GM18520 (cell line): ENCODE results near the gene CHRD.

Source experiments
- ATAC-seq: cut with Tn5 transposase; IDR thresholded peaks from one replicate; pipeline ENCODE4 v1.9.1; 2021; ENCODE audit not compliant: unreplicated experiment

Gene CHRD

DNA sequence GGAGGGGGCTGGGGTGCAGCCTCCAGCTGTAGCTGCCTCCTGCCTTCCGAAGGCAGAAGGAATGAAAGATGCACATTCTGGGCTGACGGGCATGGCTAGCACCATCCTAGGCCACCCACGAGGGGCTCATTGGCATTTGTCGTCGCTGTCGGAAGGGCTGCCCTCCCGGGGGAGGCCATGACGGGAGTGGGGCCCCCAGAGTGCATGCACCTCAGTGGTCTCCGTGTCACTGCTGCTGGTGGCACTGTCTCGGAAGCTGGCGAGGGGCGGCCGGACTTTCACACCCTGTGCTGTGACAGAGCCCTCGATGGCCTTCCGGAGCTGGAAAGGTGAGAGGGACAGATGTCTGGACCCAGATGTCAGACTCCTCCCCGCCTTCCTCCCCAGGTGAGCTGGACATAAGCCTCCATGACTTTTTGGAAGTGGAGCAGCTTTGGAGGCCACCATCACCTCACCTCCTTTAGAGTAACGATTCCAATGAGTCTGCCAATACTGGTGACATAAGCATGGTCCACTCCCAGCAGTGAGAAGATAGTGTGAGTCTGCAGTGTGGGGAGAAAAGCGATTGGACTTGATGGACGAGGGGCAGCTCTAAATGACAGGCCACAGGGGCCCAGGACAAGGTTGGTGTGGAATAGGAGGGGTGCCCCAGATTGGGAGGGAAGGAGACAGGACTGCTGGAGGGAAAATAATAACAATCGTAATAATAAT lies 33.2 kb upstream of the CHRD start:
- ATAC-seq = no peak

DNA sequence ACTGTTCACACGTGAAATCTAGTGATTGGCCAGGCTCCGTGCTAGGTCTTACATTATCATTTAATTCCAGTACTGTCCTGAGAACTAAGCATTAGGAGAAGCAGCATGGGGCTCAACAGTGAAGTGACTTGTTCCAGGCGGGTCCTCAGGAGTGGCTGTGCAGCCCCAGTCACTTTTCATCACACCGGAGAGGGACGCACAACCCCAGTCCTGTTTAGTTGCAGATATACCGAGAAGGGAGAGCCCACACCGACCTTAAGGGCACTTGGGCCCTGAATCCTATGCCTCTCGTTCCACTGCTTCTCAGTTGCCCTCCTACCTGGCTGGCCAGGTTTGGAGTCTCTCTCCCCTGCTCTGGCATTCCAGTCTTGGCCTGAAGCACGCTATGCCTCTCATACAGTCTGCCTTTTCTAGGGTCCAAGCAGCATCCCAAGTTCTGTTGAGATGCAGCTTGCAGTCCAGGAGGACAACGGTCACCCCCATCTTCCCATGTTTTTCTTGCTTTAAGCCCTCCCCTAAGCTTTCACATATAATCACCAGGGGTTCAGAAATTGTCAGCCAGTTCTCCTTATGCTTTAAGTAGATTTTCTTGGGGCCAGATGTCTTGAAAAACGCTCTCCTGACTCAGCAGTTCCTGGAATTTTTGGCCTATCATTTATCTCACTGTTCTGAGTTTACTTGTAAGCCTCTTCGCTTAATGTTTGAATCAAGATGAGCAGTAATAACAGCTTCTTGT lies 32.4 kb upstream of the CHRD start:
- no peak for ATAC-seq

DNA sequence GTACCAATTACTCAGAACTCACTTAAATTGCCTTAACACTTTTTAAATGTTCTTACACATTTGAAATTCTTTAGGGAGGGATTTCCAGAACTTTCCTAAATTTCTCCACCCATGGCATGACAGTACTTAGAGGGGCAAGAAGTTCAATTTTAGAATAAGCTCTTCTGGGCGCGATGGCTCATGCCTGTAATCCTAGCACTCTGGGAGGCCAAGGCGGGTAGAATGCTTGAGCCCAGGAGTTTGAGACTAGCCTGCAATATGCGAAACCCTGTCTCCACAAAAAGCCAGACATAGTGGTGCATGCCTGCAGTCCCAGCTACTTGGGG lies 31.8 kb upstream of the CHRD start:
- no peak for ATAC-seq

DNA sequence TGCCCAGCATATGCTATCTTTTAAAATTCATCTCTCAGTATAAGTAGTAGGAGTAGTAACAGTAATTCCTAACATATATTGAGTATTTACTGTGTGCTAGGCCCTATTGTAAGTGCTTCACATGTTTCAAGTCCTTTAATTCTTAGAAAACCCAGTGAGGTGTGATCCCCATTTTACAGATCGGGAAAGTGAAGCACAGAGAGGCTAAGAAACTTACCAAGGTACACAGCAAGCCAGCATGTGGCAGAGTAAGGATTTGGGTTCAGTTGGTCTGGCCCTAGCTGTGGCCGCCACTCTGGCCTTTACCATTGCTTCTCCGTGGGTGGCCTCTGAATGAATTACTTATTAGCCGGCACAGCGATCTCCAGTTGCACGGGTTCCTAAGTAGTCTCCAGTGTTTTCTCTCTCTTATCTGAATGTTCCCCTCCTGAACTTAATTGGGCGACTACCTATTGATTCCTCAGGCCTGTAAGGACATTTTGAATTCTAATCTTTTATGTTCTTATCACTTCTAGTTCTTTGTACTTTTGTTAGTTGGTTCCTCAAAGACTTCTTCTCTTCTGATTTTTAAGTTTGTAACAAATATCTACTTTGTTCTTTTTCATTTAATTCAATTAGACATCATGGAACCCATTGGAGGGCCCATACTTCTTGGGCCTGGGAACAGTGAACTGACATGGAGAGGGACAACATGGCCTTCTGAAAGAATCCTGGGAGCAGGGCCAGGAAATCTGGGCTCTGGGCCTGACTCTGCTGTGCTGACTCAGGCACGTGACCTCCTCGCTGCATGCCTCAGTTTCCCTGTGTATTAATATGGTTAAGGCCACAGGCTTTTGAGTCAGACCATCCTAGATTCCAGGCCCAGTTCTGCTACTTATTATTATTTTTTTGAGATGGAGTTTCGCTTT lies 30.0 kb upstream of the CHRD start:
- ATAC-seq = no peak

DNA sequence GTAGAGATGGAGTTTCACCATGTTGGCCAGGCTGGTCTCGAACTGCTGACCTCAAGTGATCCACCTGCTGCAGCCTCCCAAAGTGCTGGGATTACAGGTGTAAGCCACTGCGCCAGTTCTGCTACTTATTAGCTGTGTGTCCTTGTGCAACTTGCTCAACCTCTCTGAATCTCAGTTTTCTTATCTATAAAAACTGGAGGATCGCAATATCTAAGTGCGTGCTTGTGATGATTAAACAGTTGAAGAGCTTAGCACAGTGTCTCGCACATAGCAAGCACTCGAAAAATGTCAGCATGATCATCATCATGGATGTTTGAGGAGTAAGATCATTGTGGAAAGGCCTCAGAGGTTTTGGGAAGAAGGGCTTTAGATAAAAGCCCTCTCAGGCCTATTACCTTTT lies 29.2 kb upstream of the CHRD start:
- no peak for ATAC-seq

DNA sequence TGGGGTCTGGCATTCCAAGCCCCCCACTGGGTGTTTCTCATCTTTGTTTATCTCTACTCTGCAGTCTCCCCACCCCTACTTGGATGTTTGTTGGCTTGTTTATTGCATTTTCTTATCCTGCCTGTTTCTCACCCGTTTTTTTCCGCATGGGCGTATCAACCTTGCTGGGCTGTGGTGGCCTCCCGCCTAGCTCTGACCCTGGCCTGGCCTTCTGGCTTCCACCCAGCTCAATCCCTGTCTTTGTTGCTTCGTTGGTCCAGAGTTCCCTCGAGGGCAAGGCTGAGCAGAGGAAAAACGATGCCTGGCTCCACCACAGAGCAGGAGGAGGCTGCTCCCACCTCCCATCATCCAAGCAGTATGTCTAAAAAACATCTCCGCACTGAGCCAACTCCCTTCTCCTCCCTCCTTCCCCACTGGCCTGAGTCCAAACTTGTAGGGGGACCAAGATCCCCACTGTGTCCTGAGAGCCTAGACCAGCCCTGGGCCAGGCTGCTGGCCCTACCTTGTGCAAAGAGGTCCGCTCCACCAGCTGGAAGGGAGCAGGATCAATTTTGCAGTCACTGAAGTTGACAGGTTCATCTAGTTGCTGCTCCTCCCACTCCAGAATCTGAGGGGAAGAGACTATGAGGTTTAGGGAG lies 28.2 kb upstream of the CHRD start:
- no peak for ATAC-seq

DNA sequence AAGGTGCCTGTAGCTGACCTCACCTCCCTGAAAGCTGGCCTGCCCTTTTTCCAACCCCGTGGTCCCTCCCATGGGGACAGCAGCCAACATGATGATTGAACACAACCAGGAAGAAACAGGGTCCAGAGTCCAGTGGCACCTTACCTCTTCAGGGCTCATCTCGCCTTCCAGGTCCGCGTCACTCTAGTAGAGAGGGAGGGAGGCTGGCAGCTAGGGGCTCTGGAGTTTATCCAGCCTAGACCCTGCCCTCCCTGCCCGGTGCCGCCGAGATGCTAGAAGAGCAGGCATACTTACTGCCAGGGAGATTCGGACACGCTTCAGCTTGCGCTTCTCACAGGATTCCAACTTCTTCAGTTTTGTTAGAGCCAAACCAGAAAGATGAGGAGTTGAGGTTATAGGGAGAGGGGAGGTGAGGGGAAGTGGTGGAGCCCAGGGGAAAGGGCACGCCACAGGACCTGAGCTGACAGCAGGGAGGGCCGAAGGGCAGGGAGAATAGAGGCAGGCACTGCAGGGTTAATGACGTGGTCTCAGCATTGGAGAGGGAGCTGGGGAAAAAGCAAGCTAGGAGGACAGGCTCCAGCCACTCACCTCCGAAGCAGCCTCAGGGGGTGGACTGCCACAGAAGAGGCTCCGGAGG lies 27.6 kb upstream of the CHRD start:
- ATAC-seq = no peak

DNA sequence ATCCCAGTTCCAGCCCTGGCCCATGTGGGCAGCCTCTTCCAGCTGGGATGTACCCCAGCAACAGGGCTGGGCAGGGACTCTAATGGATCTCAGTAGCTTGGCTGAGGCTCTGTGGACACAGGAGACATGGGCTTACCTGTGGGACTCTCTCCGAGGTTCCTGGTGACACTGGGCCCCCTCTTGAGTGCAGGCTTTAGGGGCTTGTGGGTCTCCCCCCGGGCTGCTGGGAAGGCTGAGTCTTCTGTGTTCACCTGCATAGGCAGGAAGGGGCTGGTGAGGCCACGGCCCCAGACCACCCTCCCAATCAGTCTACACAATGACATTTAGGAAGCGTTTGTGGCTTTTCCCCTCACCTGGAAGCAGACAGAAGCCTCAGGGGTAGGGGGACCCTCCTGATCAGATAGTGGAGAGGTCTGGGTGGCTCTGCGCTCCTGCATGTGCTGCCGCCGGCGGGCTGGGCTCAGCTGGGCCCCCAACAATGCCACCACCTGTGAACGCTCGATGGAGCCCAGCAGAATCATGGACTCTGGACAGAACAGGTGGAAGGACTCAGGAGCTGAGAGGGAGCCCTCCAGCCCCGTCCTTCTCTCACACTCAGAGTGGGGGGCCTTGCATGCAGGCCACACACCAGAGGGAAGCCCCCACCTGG lies 26.8 kb upstream of the CHRD start:
- ATAC-seq = no peak

DNA sequence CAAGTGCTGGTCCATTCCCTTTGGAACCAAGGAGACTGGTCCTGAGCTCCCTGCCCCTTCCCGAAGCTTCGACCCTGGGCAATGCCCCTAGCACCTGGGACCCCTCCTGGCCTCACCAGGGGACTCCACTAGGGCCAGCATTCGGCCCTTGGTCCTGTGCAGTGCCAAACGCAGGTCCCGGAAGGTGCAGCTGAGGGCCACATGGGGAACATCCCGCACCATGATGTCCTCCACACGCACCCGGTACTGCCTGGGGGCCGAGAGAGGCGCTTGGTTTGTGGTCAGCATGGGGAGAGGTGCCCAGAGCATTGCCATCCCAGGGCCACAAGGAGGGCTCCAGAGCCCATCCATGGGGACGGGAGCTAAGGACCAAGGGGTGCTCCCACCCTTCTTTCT lies 26.3 kb upstream of the CHRD start:
- ATAC-seq = no peak

DNA sequence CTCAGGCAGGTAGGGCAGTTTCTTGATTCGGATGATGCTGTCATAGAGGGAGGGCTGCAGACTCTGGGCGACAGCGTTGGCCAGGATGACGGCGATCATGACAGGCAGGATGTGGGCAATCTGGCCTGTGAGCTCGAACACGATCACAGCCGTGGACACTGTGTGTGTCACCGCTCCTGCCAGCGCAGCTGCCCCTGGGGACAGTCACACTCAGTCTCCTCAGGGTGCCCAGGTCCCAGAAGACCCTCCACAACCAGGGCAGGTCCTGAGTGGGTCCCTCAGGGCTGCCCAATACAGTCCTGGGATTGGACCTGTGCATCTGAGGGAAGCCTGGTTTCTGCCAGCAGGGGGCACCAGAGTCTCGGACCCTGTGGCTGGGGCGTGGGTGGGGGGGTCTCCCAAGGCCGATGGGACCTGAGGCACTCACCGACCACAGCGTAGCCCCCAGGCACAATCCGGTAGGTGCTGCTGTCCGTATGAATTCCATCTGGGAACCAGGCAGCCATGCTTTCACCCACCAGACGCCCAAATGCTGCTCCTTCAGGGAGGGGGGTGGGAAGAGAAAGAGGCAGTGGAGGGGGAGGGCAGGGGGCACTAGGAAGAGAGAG lies 25.6 kb upstream of the CHRD start:
- ATAC-seq = no peak

DNA sequence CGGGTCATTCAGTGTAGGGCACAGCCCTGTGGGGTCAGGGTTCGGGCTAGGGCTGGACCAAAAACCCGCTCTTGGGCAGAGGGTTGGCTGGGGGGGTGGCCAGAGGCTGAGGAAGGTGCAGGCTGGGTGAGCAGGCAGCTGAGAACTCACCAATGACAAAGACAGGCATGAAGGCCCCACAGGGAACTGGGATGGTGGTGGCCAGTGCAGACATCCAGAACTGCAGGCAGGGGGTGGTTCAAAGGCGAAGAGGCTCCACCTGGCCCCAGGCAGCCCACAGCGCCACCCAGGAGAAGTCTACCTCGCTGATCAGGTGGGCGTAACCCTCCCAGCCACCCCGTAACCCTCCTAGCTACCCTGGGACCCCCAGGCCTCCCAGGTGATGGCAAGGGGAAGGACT lies 25.1 kb upstream of the CHRD start:
- no peak for ATAC-seq

DNA sequence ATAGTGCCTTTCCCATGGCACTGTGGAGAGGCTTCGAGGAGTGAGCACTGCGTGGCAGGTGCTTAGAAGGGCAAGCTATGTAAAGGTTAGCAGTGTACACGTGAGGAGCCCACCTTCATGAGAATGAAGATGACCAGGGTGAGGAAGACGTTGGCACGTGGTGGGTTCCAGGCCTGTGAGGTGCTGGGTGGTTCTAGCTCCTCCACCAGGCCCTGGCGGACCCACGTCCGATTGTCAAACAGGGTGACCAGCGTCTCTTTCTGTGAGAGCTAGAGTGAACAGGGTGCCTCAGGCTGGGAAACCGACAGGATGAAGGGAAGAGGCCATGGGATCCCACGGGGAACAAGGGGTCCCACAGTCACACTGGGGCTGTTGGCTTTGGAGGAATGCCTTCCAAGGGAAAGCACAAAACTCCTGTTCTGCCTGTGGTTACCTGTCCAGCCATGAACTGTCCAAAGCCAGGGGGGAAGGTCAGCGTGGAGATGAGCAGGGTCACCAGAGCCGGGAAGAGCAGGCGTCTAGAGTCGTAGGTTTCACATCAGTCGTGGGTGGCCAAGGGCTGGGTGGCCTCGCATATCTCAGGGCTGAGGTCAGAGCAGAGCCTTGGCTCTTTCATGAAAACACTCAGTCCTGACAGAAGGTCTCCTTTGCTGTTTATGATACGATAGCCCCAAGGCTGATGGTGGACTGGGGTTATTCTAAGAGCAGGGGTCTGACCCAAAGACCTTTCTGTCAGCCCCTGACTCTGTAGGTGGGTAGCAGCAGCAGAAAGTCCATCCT lies 24.4 kb upstream of the CHRD start:
- ATAC-seq = no peak

DNA sequence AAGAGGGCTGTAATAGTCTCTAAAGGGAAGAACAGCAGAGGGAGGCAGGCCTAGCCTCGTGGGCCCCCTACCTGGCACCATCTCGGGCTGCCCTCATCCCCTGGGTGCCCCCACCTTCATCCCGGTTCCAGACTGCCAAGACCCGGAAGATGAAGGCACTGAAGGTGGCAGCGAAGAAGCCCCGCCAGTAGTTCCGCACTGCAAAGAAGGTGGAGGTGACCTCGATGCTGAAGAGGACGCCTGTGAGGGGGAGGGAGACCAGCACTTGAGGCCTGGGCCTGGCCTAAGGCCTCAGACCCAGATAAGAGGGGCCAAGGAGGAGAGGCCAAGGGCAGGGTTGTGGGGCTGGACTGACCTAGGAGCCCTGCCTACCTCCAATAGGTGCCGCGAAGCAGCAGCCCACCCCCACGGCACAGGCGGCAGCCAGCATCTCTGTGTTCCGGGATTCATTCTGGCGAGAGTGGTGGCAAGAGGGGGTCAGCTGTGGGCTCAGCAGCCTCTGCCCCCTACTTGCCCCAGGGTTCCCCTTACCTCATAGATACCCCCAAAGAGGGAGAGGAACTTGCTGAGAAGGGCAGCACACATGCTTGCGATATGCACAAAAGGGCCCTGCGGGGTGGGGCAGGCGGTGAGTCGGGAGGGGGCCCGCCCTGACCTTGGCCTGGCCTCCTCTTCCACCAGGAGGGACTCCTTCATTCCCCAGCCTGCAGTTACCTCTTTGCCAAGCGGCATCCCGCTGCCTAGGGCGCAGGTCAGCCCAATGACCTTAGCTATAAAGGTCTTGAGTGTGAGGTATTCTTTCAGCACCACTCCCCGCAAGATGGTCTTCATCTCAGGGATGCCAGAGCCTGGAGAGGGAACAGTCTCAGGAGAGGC lies 22.4 kb upstream of the CHRD start:
- ATAC-seq = no peak

DNA sequence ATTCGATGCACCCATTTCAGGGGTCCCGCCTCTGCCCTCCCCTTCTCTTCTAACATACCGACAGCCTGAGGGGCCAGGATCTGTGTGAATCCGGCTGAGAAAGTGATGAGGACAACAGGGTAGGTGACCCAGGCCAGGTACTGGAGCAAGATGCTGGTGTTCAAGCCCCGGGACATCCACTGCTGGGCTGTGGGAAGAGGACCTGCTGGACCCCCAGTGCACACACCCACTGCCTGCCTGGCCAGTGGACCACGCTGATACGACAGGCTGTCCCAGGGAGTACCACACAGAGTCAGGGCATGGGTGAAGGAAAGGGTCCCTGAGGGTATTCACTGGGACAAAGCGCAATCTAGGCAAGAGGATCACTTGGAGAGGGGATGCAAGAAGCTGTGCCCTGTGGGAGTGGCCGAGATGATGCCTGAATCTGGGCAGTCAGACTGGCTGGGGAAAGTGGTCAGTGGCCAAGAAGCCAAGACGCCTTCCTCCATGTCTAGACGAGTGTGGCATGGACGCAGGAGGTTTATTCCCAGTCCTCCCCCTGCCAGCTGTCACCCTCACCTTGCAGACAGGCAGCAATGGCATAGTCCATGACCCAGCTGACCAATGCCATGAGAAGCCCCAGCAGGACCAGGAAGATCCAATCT lies 21.6 kb upstream of the CHRD start:
- ATAC-seq = no peak

DNA sequence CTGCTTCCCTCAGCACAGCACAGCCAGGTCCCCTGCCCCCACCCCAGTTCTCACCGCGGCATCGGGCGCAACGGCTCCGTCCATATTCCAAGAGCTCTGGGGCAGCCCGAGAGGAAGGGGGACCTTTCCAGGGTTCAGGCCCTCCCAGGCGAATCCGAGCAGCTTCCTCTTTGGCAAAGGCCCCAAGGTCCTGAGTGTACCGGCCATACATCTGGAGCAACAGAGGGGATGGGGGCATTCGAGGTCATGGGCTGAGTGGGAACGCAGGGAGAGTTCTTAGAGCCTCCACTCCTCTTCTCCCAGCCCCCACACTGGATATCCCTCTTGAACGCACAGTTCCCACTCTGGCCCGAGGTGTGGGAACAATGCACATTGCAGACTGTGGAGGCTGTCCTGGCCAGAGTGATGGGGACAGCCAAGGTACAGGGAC lies 20.9 kb upstream of the CHRD start:
- ATAC-seq = no peak

DNA sequence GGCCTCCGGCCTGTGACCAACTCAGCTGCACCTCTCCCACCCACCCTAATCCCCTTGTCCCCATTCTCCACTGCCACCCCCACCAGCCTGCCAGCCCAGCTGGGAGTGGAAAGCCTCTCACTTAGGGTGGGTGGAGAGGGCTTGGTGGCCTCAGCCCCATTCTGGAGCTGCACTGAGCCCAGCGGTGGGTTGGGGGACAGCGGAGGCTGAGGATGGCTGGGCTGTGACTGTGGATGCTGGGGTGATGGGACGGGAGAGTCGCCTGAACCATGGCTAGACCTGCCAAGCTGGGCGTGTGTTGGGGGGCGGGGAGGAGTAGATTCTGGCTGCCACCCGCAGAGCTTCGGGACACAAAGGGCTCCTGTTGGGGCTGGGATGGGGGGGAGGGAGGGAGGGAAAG lies 20.2 kb upstream of the CHRD start:
- ATAC-seq = no peak

DNA sequence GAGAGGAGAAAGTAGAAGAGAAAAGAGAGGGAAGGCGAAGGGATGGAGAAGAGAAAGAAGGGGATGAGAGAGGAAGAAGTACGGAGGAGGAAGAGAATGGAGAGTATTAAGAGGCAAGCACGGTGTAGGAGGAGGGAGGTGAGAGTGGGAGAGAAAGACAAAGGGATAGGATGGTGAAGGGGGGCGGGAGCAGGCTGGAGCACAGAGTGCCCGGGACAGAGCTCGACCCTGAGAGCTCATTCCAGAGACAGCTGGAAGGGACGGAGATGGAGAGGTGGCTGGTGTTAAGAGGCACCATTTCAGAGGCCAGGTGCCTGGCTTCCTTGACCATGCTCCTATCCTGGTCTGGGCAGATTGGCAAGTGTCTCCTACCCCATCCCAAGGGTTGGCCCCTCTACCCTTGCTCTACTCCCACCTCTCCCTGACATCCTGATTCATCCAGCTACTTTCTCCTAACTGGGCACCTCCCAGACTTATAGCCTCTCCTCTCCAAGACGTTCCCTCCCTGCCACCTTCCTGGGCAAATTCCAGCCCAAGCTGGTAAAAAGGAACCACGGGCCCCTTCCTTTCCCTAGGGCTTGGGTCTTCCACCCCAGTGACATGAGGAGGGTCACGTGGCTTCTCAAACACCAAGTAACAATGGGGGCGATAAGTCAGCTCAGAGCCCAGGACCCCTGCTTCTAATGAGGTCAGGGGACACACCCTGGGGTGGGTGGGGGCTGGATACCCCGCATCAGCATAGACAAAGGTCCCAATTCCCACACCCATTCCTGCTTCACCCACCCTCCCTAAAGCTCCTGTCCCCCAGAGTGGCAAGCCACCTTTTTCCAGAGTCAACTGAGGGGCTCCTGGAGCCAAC lies 19.6 kb upstream of the CHRD start:
- no peak for ATAC-seq
